Measurements from ENCODE around the gene LRRC49.

The LRRC49 gene

DNA sequence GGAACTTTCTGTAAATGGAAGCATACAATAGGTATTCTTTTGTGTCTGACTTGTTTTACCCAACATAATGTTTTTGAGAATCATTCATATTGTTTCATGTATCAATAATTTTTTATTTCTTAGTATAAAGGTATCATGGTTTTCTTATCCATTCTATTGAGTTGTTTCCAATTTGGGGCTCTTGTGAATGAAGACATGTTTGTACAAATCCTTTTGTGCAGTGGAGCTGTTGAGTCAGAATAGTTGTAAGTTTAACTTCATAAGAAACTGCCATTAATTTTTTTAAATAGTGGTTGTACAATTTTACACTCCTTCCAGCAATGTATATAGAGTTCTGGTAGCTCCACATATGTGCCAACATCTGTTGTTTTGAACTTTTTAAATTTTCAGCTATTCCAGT lies 163.5 kb downstream of the LRRC49 start:
- DNase-seq: no peak

- DNase-seq: no peak
Observed at GRCh38 chr15:71057143-71057542, 164.5 kb downstream of the LRRC49 start.

- DNase-seq: no peak
Observed at GRCh38 chr15:71057581-71057980, 165.0 kb downstream of the LRRC49 start.

- no peak for DNase-seq
Observed at GRCh38 chr15:71060983-71061382, 168.4 kb downstream of the LRRC49 start.

DNA sequence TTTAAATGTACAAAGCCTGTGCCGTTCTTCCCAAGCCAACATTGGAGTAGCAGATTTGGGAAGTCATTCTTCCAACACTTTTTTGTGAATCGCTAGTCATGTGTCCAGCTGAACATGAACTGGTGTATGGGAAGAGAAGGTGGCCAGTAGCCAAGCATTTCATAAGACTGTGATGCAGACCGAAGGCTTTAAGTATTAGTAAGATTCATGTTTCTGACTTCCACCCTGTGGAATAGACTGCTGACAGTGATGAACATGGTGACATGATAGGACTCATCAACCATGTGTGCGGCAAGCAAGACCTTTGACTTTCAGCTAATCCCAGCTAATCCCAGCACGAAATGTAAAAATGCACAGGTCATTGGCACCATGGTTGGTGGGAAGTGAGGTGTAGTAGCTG lies 174.4 kb downstream of the LRRC49 start:
- DNase-seq: no peak

GRCh38 chr15:71069693-71070092 lies 177.1 kb downstream of the LRRC49 start:
- DNase-seq: no peak

DNA sequence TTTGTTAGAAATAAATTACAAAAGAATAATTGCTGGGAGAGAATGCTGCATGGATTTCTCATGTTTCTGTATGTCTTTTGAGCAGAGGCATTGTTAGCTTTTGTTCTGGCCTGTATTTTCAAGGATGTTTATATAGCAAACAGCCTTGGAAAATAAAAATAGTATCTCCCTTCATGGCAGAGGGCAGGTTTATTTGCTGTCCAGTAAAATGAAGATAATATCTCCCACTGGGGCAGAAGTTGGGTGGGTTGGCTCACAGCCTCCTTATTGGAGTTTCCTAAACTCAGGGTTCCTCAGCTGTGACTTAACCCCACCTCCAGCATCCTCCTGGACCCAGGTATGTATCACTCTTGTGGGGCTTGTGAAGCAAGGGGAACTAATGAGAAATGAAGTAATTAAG lies 178.9 kb downstream of the LRRC49 start:
- DNase-seq: no peak

DNA sequence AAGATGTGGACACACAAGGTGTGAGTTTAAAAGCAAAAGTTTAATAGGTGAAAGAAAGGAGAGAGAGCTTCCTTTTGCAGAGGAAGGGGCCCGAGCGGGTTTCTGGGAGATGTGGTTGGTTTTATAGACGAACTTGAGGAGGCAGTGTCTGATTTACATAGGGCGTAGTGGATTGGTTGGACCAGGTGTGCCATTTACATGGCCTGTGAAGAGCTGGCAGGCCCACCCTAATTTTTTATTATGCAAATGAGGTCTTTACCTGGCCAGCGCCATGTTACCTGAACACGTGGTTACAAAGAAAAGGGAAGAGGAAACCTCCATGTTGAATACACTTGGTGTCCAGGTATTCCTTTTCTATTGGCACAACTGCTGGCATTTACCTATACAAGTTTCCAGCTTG lies 179.8 kb downstream of the LRRC49 start:
- no peak for DNase-seq

- DNase-seq: no peak
Observed at GRCh38 chr15:71078506-71079207, 186.0 kb downstream of the LRRC49 start.

DNA sequence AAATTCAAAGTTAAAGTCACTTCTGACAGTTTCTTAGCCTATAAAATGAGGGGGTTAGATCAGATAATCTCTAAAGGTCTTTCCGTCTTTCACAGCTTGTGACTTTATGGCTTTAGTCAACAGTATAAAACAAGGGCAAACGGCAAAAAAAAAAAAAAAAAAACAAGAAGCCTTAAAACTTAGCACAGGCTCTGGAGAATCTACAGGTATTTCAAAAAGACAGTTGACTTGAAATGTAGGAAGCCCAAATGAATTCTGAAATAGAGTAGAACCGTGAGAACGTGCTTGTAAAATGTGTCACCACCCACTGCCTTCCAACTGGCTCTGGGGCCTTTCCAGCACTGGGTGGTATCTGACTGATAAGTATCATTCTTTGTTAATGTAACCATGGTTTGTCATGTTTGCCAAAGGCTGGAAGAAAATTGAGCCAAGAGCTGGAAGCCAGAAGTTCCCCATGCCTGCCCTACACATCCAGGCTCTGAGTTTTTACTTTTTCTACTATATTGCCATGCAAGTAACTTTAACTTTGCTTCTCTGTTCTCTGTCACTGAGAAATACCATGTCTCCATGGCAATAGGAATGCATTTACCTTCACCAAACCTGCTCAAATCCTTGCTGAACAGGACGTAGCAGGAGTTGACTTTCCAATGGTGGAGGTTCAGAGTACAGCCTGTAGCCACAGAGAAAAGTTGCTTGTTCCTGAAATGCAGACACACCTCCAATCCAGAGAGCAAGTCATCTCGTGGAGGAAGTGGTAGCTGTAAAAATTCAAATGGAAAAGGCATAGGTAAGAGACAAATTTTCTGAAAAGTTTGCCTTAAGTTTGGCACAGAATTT lies 186.8 kb downstream of the LRRC49 start:
- no peak for DNase-seq

GRCh38 chr15:71080166-71080565 lies 187.5 kb downstream of the LRRC49 start:
- no peak for DNase-seq

GRCh38 chr15:71080705-71081104 lies 188.1 kb downstream of the LRRC49 start:
- DNase-seq: no peak

DNA sequence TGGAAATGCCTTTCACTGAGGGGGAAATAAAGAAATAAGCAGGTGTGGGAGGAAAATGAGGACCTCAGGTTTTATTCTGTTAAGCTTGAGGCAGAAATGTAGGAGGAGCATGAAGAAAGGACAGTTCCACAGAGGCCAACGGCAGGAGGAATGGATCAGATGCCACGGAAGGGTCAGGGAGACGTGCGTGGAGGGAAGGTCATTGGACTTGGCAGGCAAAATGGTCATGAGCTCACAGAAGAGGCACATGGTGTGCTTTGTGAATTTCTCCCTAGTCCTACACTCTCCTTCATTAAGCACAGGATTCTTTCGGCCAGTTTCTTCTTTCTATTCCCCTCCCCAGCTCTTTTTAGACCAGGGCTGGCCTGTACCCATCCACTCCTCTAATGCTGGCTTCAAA lies 190.2 kb downstream of the LRRC49 start:
- DNase-seq: no peak

DNA sequence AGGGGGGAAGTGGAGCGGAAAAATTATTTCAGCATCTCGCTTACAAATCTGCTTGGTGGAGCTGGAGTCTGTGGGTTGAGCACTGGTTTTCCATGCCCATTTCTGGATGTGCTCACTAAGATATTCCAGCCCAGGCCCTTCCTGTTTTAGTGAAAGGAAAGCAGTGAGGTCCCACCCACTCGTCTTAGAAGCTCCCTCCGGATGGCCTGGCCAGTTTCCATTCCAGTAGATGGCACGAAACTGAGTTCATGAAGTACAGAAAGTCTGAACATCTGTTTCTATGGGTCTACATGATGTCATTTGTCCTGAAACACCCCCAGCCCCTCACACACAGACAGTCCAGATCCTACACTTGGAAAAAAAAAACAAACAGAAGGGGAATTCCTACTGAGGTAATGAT lies 190.7 kb downstream of the LRRC49 start:
- DNase-seq: no peak

- no peak for DNase-seq
Observed at GRCh38 chr15:71084264-71084663, 191.6 kb downstream of the LRRC49 start.

GRCh38 chr15:71085809-71086208 lies 193.2 kb downstream of the LRRC49 start:
- no peak for DNase-seq

DNA sequence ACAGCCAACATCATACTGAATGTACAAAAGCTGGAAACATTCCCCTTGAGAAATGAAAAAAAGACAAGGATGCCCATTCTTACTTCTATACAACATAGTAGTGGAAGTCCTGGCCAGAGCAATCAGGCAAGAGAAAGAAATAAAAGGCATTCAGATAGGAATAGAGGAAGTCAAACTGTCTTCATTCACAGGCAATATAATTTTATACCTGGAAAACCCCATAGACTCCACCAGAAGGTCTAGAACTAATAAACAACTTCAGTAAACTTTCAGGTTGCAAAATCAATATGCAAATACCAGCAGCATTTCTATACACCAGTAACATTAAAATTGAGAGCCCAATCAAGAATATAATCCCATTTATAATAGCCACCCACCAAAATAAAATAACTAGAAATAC lies 195.5 kb downstream of the LRRC49 start:
- DNase-seq: no peak

- no peak for DNase-seq
Observed at GRCh38 chr15:71088683-71089082, 196.1 kb downstream of the LRRC49 start.

DNA sequence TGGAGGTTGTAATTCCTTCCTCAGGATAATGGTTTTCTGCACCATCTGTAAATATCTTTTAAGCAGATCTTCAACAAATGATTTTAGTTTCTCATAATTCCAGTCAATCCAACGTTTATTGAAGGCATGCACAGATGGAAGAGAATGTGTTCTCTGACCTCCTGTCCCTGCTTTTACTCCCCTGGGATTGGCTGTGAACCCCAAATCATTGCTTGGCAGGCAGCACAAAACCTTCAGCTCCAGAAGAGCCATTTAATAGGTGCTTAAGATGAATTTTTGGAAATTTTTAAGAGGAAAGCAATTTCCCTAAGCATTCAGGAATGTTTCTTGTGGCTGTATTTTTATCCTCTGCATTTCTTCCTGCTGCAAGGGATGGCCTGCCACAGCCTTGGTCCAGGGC lies 197.2 kb downstream of the LRRC49 start:
- DNase-seq: no peak

- no peak for DNase-seq
Observed at GRCh38 chr15:71091601-71092000, 199.0 kb downstream of the LRRC49 start.

GRCh38 chr15:71092056-71092600 lies 199.5 kb downstream of the LRRC49 start:
- no peak for DNase-seq

- no peak for DNase-seq
Observed at GRCh38 chr15:71093054-71094024, 200.7 kb downstream of the LRRC49 start.

- DNase-seq: no peak
Observed at GRCh38 chr15:71094137-71094536, 201.5 kb downstream of the LRRC49 start.

Measured in effector CD8-positive, alpha-beta T cell (primary cell).